Activated T-cell treated with anti-CD3 and anti-CD28 coated beads for 24 hours (primary cell): ENCODE data around the gene TMEM63B.
"Not testable (repeated sequence)": the region's sequence is repeated elsewhere in the genome, so short reads cannot be mapped to it uniquely, and the experiment has no call there.

Experiments
- DNase-seq: peaks from one replicate; pipeline ENCODE4 v3.0.0-alpha.2; 2020; ENCODE audit warnings: low read depth

Gene TMEM63B

DNA sequence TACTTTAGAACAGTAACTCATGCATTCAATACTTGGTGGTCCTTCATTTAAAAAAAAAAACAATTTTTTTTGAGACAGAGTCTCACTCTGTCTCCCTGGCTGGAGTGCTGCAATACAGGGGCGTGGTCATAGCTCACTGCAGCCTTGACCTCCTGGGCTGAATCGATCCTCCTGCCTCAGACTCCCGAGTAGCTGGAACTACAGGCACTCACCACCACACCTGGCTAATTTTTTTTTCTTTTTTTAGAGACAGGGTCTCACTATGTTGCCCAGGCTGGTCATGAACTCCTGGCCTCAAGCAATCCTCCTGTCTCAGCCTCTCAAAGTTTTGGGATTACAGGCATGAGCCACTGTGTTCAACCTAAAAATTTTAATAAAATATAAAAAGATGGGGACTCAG, 17.2 kb downstream of the TMEM63B start:
- DNase-seq: not testable (repeated sequence)

DNA sequence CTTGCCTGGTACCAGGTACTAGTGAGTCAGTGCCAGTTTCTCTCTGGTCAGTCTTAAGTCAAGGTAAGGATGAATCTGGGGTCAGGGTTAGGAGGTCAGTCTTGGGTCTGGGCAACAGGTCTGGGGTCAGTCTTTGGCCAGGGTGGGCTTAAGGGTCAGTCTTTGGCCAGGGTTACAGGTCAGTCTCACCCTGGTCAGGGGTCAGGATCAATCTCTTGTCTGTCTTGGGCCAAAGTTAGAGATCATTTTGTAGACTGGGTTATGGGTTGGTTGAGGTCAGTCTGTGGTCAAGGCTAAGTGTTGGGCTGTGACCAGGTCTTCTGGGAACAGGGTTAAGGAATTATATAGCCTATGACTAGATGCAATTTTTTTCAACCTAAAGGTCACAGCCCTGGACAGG, 18.5 kb downstream of the TMEM63B start:
- DNase-seq: no peak

DNA sequence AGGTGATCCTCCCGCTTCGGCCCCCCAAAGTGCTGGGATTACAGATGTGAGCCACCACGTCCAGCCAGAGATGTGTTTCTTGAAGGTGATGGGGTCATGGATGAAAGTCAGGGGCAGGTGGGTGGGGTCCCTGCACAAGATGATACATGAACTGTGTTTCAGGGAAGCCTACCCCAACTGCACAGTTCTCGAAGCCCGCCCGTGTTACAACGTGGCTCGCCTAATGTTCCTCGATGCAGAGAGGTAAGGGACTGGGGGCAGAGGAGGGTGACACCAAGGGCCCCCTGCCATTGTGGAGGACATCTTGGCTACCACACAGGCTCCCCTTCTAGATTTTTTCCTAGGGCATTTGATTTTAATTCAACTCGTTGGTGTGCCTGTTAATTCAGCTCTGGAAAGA, 19.3 kb downstream of the TMEM63B start:
- DNase-seq: no peak

DNA sequence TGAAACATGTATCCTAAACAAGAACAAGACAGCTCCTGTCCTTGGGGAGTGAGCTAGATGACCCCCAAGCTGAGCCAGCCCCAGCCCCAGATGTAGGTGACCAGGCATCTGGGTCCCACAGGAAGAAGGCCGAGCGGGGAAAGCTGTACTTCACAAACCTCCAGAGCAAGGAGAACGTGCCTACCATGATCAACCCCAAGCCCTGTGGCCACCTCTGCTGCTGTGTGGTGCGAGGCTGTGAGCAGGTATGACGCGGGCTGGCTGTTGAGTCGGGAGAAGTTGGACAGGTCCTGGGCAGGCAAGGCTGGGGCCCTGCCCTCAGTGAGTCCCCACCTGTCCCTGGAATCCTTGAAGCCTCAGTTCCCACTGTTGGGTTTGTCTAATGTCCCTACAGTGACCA, 19.9 kb downstream of the TMEM63B start:
- no peak for DNase-seq

DNA sequence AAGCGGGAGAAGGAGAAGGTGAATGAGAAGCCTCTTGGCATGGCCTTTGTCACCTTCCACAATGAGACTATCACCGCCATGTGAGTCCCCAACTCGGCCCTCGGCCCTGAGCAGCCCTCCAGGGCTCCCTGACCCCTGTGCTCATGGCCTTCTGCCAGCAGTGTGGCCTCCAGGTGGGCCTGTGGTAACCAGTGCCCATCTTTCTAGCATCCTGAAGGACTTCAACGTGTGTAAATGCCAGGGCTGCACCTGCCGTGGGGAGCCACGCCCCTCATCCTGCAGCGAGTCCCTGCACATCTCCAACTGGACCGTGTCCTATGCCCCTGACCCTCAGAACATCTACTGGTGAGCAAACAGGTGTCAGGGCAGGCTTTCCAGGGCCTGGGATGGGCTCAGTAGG, 21.0 kb downstream of the TMEM63B start:
- DNase-seq: no peak

DNA sequence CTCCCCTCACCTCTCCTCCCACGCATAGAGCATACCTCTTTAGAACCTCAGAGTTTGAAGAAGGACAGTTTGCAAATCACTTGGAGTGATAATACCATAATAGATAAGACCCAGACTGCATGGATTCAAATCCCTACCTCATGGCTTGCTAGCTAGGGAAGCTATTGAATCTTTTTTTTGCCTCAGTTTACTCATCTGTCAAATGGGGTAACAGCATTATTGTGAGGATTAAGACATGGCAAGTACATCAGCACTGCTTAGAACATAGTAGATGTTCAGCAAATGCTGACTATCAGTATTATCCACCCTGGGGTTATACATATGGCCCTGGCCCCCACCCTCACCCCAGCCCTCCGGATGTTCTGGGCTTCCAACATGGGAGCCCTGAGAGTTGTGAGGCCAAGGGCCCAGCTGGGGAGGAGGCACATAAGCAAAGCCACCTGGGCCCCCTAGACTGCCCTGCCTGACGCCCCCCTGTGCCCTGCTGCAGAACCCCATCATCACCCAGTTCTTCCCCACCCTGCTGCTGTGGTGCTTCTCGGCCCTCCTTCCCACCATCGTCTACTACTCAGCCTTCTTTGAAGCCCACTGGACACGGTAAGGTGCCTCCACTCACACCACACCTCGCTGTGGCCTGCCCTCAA, 22.1 kb downstream of the TMEM63B start:
- no peak for DNase-seq

DNA sequence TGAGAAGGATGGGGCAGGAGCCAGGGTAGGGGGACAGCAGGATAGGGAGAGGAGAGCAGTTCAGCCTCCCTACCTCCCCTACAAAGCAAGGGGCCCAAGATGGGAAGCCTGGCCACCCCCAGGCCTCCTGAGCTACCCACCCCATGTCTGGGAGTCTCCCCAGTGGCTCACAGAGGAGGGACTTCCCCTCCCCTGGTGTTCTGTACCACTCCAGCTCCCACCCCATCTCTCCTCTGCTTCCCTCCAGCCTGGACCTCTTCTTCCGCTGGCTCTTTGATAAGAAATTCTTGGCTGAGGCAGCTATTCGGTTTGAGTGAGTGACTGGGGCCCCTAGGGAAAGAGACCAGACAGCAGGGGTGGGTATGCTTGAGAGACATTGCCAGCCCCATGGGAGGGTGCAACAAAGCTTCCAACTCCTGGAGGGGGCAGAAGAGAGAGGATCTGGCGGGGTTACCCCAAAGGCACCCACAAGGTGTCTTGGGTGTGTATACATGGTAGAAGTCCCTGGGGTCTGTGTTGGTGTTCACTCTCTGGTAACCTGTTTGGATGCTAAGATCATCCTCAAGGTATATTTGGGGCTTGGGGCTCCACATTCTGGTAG, 23.1 kb downstream of the TMEM63B start:
- DNase-seq: no peak

DNA sequence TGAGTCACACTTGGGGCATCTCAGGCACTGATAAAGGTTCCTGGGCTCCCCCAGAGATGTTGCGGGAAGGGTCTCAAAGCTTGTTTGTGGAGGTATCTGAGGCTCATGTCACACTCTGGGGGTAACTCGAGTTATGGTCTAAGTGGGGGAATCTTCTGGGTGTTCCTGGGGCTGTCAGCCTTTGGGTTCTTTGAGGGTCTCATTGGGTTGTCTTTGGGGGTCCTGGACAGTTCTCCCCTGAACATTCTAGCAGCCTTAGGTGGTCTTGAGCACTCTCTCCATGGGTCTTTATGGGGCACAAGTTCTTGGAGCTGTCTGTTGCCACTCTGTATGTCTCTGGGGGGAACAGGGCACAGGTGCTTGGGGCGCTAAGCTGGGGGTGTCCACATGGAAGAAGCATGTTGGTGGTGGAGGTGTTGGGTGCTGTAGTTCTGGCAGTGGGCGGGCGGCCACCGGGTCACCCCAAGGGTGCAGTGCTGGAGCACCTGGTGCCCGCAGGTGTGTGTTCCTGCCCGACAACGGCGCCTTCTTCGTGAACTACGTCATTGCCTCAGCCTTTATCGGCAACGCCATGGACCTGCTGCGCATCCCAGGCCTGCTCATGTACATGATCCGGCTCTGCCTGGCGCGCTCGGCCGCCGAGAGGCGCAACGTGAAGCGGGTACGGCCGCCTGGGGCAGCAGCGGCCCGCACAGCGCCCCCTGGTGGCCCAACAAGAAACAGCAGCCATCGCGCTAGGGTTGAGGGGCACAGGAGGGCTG, 24.2 kb downstream of the TMEM63B start:
- DNase-seq: peak; percentile 72

DNA sequence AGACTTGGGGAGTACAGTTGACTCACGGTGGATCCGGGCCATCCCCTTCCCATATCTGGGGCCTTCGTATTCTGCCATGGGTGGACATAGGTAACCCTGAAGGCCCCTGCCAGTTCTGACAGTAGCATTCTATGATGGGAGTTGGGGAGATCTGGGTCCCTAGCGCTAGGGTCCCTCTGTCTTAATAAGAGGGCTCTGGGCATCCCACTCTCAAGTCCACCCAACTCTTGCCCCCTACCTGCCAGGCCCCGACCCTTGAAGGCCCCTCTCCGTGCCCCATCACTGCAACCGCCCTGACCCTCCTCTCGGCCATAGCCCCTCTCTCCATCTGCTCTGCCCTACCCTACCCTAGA, 24.7 kb downstream of the TMEM63B start:
- no peak for DNase-seq

DNA sequence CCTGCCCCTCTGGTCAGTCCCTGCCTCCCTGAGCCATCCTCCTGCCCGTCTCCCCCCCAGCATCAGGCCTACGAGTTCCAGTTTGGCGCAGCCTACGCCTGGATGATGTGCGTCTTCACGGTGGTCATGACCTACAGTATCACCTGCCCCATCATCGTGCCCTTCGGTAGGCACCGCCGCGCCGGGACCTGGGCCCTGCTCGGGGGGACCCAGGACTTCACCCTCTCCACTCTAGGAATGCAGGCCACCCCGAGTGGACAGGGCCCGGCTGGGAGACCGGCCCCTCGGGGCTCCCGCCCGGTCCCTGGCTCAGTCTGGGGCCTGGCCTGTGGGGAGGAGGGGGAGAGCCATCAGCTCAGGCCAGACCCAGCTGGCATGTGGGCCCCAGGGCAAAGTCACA, 25.2 kb downstream of the TMEM63B start:
- no peak for DNase-seq

DNA sequence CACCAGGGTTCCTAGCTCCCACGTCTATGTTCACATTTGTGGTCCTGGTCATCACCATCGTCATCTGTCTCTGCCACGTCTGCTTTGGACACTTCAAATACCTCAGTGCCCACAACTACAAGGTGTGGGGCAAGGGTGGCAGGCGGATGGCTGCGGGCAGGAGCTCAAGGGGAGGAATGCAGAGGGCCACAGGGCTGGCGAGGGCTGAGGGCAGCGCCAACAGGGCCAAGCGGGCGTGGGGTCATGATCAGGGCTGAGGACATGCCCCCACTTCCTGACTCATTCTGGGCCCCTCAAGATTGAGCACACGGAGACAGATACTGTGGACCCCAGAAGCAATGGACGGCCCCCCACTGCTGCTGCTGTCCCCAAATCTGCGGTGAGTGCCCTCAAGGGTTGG, 26.7 kb downstream of the TMEM63B start:
- no peak for DNase-seq

DNA sequence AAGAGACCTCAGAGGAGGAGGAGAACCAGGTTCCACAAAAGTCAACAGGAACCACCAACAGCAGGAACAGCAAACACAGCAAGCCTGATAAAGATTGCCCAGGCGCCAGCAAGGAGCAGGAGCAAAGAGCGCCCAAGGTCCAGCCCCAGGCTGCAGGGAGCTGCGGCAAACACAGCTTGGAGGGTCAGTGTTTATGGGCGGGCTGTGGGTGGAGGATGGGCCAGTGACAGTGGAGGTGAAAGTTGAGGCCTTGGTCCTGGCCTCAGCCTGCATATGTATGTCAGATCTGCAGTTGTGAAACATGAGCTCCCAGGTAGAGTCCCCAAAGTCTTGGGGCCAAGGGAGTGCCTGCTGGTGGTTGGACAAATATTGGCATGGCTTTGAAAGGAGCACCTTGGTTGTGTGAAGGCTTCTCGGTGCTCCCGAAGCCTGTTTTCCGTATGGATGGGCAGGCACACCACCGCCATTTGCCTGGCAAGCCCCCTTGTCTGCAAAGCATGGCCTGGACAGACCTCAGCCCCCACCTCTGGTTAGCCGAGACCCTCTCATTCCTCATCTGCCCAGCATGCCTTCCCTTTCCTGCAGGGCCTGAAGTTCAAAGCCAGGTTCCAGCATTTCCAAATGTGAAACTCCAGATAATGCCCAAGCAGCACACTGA, 29.3 kb downstream of the TMEM63B start:
- DNase-seq: no peak

DNA sequence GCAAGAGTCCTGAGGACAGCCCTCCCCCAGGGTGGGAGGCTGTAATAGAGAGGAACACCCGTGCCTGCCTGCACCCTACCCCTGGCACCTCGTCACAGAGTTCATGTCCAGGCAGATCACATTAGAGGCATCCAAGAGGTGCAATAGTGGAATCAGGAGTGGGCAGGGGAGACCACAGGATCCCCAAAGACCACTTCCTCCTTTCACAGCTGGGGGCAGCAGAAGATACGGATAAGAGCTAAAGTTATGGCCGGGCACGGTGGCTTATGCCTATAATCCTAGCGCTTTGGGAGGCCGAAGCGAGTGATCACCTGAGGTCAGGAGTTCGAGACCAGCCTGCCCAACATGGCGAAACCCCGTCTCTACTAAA, 29.8 kb downstream of the TMEM63B start:
- DNase-seq: no peak

DNA sequence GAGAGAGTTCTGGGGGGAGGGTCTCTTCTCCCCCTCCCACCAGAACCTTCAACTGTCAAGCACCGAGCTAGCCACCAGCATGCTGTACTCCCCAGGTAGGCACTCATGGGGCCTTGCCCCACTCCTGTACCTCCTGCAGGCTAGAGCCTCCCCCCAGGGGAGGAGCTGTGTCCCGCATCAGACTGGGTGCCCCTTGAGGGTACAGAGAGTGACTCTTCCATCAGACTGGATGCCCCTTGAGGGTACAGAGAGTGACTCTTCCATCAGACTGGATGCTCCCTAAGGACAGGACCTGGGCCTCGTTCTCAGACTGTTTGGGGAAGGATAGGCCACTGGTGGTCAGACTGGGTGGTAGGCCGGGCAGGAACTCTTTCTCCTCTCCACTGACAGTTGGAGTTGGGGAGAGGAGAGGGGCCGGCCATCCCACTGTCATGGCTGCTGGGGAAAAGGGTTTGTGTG, 31.4 kb downstream of the TMEM63B start, which contains the start of gene CAPN11:
TSS of gene CAPN11 (plus strand) at position 51 of the 459 bp plus-strand sequence. CDS start at position 80, 29 bp downstream.
- DNase-seq: no peak

DNA sequence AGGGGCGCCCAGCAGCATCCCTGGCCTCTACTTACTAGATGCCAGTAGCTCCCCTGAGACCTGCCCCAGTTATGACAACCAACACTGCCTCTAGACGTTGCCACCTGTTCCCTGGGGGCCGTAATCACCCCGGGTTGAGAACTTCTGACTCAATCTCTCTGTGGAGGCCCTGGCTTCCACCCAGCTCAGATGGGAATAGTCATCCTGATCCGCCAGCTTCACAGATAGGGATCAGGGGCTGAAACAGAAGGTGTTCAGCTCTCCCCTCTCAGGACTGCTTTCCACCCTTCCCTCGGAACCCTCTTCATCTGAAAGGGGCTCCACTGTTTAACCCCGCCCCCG, 34.6 kb downstream of the TMEM63B start:
- DNase-seq: no peak

DNA sequence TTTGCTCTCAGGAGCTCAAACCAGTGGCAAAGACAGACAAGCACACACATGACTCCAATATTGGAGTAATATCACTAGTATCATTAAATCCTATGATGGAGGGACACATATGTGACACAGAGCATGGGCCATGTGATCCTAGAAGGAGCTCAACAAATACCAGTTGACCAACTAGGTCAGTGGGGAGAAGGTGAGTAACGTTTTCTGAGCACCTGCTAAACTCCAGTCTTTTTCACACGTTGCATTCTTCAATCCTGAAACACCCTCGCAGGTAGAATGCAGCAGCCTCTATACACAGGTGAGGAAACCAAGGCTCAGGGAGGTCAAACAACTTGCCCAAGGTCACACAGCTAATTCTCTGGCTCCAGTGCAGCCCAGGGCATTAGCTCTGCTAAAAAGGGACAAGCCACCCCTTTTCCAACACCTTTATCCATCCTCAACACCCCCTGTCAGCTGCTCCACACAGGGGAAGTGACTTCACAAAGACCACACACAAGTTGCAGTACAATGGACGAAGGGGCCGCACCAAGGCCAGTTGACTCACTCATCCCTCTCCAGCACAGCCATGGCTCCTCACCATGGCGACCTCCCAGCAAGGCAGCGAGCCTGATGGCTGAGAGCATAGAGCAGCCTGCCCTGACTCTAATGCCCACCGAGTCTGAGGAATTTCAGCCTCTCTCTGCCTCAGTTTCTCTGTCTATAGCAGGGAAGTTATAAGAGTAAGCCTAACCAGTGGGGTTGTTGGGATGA, 35.7 kb downstream of the TMEM63B start:
- no peak for DNase-seq

DNA sequence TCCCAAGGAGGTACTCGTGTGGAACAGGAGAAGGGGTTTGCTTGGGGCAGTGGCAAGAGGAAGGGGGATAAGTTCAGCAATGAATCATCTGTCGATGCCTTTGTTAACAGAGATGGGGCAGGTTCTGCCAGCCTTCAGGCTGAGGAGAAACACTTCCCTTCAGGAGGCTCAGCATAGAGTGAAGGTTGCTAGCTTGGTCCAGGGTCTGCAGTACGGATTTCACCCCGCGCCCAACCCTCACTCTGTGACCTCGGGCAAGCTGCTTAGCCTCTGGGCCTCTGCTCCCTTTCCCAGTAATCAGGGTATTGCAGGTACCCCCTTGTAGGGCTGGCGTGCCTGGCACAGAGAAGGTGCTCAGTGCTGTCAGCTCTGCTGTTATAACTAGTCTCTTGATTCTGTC, 38.8 kb downstream of the TMEM63B start:
- no peak for DNase-seq

DNA sequence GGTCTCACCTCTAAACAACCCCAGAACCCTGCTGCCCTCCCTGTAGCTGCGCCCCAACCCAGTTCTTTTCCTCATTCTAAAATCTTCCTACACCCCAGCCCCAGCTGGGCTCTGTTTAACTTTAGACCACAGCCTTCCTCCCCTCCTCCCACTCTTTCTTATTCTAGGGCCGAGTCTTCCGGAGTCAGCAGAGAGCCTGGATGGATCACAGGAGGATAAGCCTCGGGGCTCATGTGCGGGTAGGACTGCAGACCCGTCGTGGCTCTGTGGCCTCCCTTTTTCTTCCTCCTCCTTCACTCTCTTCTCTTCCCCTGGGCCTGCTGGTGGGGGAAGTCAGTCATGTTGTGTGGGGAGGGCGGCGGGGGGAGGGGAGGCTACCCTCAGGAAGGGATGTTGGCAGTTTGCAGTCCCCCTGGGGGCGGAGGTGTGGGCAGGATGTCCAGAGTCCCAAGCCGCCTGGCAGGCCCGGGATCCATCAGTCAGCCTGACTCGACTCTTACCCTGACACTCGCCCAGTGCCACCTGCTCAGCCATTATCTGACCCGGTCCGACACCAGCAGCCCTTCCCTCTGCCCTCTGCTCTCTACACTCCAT, 39.3 kb downstream of the TMEM63B start:
- DNase-seq: no peak

DNA sequence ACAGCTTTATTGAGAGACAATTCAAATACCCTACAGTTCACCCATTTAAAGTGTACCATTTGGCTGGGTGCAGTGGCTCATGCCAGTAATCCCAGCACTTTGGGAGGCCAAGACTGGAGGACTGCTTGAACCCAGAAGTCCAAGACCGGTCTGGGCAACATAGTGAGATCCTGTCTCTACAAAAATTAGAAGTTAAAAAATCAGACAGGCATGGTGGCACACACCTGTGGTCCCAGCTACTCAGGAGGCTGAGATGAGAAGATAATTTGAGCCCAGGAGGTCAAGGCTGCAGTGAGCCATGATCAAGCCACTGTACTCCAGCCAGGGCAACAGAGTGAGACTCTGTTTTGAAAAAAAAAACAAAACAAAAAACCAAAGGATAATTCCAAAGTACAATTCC, 40.2 kb downstream of the TMEM63B start:
- no peak for DNase-seq

DNA sequence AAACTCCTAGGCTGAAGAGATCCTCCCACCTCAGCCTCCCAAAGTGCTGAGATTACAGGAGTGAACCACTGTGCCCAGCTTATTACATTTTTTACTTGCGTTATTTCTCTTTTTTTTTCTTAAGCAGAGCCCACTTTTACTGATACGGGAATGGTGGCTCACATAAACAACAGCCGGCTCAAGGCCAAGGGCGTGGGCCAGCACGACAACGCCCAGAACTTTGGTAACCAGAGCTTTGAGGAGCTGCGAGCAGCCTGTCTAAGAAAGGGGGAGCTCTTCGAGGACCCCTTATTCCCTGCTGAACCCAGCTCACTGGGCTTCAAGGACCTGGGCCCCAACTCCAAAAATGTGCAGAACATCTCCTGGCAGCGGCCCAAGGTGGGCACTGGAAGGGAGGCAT, 41.8 kb downstream of the TMEM63B start:
- DNase-seq: no peak

DNA sequence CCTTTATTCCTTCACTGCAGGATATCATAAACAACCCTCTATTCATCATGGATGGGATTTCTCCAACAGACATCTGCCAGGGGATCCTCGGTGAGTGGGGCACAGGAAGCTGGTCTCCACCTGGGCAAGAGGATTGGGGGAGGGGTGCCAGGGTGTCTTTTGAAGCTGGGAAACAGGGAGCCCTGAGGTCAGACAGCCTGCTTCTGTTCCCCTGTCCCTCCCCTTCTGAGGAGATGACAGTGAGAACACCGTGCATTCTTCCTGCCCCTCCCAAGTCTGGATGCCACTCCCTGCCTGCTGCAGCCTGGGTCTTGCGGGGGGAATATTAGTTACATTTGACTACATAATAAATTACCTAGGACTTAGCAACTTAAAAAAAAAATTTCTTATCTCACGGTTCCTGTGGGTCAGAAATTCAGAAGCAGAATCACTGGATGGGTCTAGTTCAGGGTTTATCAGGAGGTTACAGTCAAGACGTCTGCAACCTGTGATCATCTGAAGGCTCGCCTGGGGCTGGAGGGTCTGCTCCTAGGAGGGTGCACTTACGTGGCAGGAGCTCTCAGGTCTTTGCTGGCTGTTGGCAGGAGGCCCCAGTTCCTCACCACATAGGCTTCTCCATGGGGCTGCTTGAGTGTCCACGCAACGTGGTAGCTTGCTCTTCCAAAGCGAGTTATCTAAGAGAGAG, 42.7 kb downstream of the TMEM63B start:
- DNase-seq: no peak
